ENCODE data around the gene BNC2. TPM values are rescaled to one million over a fixed set of nuclear protein-coding genes. Genes with fewer than 3 reads are reported as not detected.

BNC2 gene
- total RNA-seq, 1 donor: 53.9 TPM

GRCh38 chr9:16769291-16769690 is 101.2 kb downstream of the BNC2 start:
- no peaks in the 10 kb centered on the region for H3K27me3 ChIP-seq (ENCODE audit: insufficient read depth, low read length)
- no peaks in the 10 kb centered on the region for H3K4me1 ChIP-seq (ENCODE audit: insufficient read depth, low read length)
- no peak overlapping the region for H3K4me2 ChIP-seq (ENCODE audit: insufficient read depth, low read length)
- TF ChIP-seq, protein P1, sequence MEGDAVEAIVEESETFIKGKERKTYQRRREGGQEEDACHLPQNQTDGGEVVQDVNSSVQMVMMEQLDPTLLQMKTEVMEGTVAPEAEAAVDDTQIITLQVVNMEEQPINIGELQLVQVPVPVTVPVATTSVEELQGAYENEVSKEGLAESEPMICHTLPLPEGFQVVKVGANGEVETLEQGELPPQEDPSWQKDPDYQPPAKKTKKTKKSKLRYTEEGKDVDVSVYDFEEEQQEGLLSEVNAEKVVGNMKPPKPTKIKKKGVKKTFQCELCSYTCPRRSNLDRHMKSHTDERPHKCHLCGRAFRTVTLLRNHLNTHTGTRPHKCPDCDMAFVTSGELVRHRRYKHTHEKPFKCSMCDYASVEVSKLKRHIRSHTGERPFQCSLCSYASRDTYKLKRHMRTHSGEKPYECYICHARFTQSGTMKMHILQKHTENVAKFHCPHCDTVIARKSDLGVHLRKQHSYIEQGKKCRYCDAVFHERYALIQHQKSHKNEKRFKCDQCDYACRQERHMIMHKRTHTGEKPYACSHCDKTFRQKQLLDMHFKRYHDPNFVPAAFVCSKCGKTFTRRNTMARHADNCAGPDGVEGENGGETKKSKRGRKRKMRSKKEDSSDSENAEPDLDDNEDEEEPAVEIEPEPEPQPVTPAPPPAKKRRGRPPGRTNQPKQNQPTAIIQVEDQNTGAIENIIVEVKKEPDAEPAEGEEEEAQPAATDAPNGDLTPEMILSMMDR (IDR thresholded peaks at IDR 0.05; ENCODE audit: extremely low read depth, low read depth, low read length): no peak
- DNase-seq (ENCODE audit: insufficient read length, low spot score, missing footprints): no peak
- H2AFZ ChIP-seq (ENCODE audit: low read length): no peak overlapping the region
- no peak overlapping the region for H3K27ac ChIP-seq (ENCODE audit: low read depth, low read length)
- no peaks in the 10 kb centered on the region for H3K9me3 ChIP-seq (ENCODE audit: low read depth, low read length)
- no peak overlapping the region for H3K4me3 ChIP-seq (ENCODE audit: insufficient read depth, low read length)
- peaks cover 25% of the 10 kb centered on the region for H4K20me1 ChIP-seq (ENCODE audit: insufficient read depth, low read length)
- peaks cover 66% of the 10 kb centered on the region for H3K79me2 ChIP-seq (ENCODE audit: insufficient read depth, low read length)
- no peaks in the 10 kb centered on the region for H3K36me3 ChIP-seq (ENCODE audit: insufficient read depth, low read length)

GRCh38 chr9:16768816-16769215 is 101.7 kb downstream of the BNC2 start:
- Histone ChIP-seq H3K4me2 (ENCODE audit: insufficient read depth, low read length) (no peak overlapping the region), H3K27ac (ENCODE audit: low read depth, low read length) (no peak overlapping the region), H3K4me3 (ENCODE audit: insufficient read depth, low read length) (no peak overlapping the region), H4K20me1 (ENCODE audit: insufficient read depth, low read length) (peaks cover 25% of the 10 kb centered on the region), H3K79me2 (ENCODE audit: insufficient read depth, low read length) (peaks cover 67% of the 10 kb centered on the region), H3K27me3 (ENCODE audit: insufficient read depth, low read length) (no peaks in the 10 kb centered on the region), H3K36me3 (ENCODE audit: insufficient read depth, low read length) (no peaks in the 10 kb centered on the region), H3K9me3 (ENCODE audit: low read depth, low read length) (no peaks in the 10 kb centered on the region), H3K4me1 (ENCODE audit: insufficient read depth, low read length) (no peaks in the 10 kb centered on the region), H2AFZ (ENCODE audit: low read length) (no peak overlapping the region)
- DNase-seq (ENCODE audit: insufficient read length, low spot score, missing footprints): no peak
- TF ChIP-seq, protein P1 (IDR thresholded peaks at IDR 0.05; ENCODE audit: extremely low read depth, low read depth, low read length): no peak

DNA sequence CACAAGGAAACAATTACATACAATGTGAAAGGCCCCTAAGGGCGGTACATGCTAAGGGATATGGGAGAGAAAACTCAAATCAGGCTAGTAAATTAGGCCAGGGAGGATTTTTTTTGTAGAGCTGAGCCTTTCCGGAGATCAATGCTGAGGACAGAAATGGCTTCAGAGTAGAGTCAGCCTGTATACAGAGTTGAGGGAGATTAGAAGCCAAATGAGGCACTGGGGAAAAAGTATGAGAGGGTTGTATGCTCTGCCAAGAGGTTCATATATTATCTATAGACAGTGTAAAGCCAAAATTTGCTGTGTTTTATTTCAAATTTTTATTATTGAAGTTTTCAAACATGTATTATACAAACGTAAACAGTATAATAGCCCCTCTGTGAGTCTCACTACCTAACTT is 103.1 kb downstream of the BNC2 start:
- Histone ChIP-seq H3K9me3 (ENCODE audit: low read depth, low read length) (no peaks in the 10 kb centered on the region), H3K27me3 (ENCODE audit: insufficient read depth, low read length) (no peaks in the 10 kb centered on the region), H4K20me1 (ENCODE audit: insufficient read depth, low read length) (peaks cover 25% of the 10 kb centered on the region), H3K4me2 (ENCODE audit: insufficient read depth, low read length) (no peak overlapping the region), H3K27ac (ENCODE audit: low read depth, low read length) (no peak overlapping the region), H3K36me3 (ENCODE audit: insufficient read depth, low read length) (no peaks in the 10 kb centered on the region), H3K79me2 (ENCODE audit: insufficient read depth, low read length) (peaks cover 70% of the 10 kb centered on the region), H2AFZ (ENCODE audit: low read length) (no peak overlapping the region), H3K4me1 (ENCODE audit: insufficient read depth, low read length) (no peaks in the 10 kb centered on the region), H3K4me3 (ENCODE audit: insufficient read depth, low read length) (no peak overlapping the region)
- TF ChIP-seq, protein P1 (IDR thresholded peaks at IDR 0.05; ENCODE audit: extremely low read depth, low read depth, low read length): no peak
- DNase-seq (ENCODE audit: insufficient read length, low spot score, missing footprints): no peak

- Histone ChIP-seq H3K9me3 (ENCODE audit: low read depth, low read length) (no peaks in the 10 kb centered on the region), H3K27ac (ENCODE audit: low read depth, low read length) (no peak overlapping the region), H3K79me2 (ENCODE audit: insufficient read depth, low read length) (peaks cover 65% of the 10 kb centered on the region), H3K4me2 (ENCODE audit: insufficient read depth, low read length) (no peak overlapping the region), H3K36me3 (ENCODE audit: insufficient read depth, low read length) (no peaks in the 10 kb centered on the region), H3K4me1 (ENCODE audit: insufficient read depth, low read length) (no peaks in the 10 kb centered on the region), H4K20me1 (ENCODE audit: insufficient read depth, low read length) (peaks cover 11% of the 10 kb centered on the region), H3K27me3 (ENCODE audit: insufficient read depth, low read length) (no peaks in the 10 kb centered on the region), H2AFZ (ENCODE audit: low read length) (no peak overlapping the region), H3K4me3 (ENCODE audit: insufficient read depth, low read length) (no peak overlapping the region)
- DNase-seq (ENCODE audit: insufficient read length, low spot score, missing footprints): no peak
- TF ChIP-seq, protein P1 (IDR thresholded peaks at IDR 0.05; ENCODE audit: extremely low read depth, low read depth, low read length): no peak
Observed at GRCh38 chr9:16763946-16764345, 106.5 kb downstream of the BNC2 start.
